Smooth muscle cell (in vitro differentiated cells): Measurements from ENCODE around the gene FOXK1. TPM values are rescaled to one million over a fixed set of nuclear protein-coding genes. Genes with fewer than 3 reads are reported as not detected.

Source experiments
- DNase-seq: peaks from one replicate; lab custom pipeline; 2025; ENCODE audit not compliant: unreplicated experiment; lab: John Stamatoyannopoulos, UW
- H2AFZ ChIP-seq: fragments of 200-600 bp; sonication (generic); 2 replicates; pipeline ENCODE4 v1.6.0; 2016; ENCODE audit warnings: antibody characterized with exemption, low read depth, mild to moderate bottlenecking
- H3F3A ChIP-seq: fragments of 200-600 bp; sonication (generic); 2 replicates; pipeline ENCODE4 v1.6.0; 2017; ENCODE audit warnings: antibody characterized with exemption, low read depth
- H3K27ac ChIP-seq: fragments of 200-600 bp; sonication (generic); 2 replicates; pipeline ENCODE4 v1.5.1; 2016; ENCODE audit warnings: low read depth, mild to moderate bottlenecking
- H3K27me3 ChIP-seq: fragments of 200-600 bp; sonication (generic); 2 replicates; pipeline ENCODE4 v1.6.1; 2016; ENCODE audit warnings: low read depth, mild to moderate bottlenecking
- H3K36me3 ChIP-seq: fragments of 200-600 bp; sonication (generic); 2 replicates; pipeline ENCODE4 v1.5.1; 2016; ENCODE audit warnings: low read depth
- H3K4me1 ChIP-seq: fragments of 200-600 bp; sonication (generic); 2 replicates; pipeline ENCODE4 v1.5.1; 2016; ENCODE audit warnings: low read depth
- H3K4me2 ChIP-seq: fragments of 200-600 bp; sonication (generic); 2 replicates; pipeline ENCODE4 v1.6.0; 2016; ENCODE audit warnings: mild to moderate bottlenecking
- H3K4me3 ChIP-seq: fragments of 200-600 bp; sonication (generic); 2 replicates; pipeline ENCODE4 v1.5.1; 2016; ENCODE audit warnings: mild to moderate bottlenecking
- H3K79me2 ChIP-seq: fragments of 200-600 bp; sonication (generic); 2 replicates; pipeline ENCODE4 v1.6.0; 2016; ENCODE audit warnings: low read depth, mild to moderate bottlenecking
- H3K9ac ChIP-seq: fragments of 200-600 bp; sonication (generic); 2 replicates; pipeline ENCODE4 v1.6.0; 2016; ENCODE audit warnings: low read depth
- H3K9me3 ChIP-seq: fragments of 200-600 bp; sonication (generic); replicated peaks from 2 replicates; pipeline ENCODE4 v1.5.1; 2016; ENCODE audit warnings: low read depth
- H4K20me1 ChIP-seq: fragments of 200-600 bp; sonication (generic); 2 replicates; pipeline ENCODE4 v1.6.0; 2016; ENCODE audit warnings: low read depth
- CTCF ChIP-seq: fragments of 200-600 bp; sonication (generic); IDR thresholded peaks from 2 replicates; pipeline ENCODE4 v1.5.1; 2017; ENCODE audit warnings: borderline replicate concordance, mild to moderate bottlenecking, antibody characterized with exemption; ENCODE audit not compliant: insufficient read depth, poor library complexity, severe bottlenecking
- WGBS: methylation state at CpG from one replicate; pipeline ENCODE4 v1.1.7; 2016; ENCODE audit warnings: low lambda C conversion rate; 5-methylcytosine and 5-hydroxymethylcytosine counted together
- polyA plus RNA-seq: library from polyadenylated mRNA; unstranded; fragments of >200 nt; fragmentation: Nextera tagmentation; extraction: Ambion mirVana; gene quantifications from 2 replicates; pipeline ENCODE4 v1.2.1, GENCODE V29; 2016
- total RNA-seq: library from RNA; depleted of rRNA; stranded (reverse); fragments of >200 nt; gene quantifications from 2 replicates; pipeline ENCODE4 v1.2.3, GENCODE V29; 2014

FOXK1 gene
- total and polyA plus RNA-seq, 2 experiments from 2014 or later = 6.0 to 11.6 TPM

DNA sequence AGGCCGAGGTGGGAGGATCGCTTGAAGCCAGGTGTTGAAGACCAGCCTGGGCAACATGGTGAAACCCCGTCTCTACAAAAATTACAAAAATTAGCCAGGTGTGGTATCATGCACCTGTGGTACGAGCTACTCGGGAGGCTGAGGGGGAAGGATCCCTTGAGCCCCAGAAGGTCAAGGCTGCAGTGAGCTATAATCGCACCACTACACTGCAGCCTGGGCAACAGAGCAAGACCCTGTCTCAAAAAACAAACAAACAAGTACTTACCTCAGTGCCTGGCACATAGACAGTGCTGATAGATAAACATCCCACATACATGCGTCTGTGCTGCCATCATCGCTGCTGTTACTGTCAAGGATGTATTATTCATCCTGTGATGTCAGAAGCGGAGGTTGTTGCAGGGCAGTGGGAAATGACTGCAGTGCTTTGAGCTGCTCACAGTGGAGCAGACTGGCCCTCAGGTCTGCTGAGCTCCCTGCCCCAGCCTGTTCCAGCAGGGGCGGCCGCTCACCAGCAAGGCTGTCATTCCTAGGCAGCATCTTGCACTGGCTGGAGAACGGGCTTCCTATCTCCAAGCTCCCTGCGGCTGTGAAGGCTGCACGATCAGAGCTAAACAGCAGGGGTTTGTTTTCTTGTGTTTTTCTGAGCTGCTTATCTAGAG lies 18.6 kb downstream of the FOXK1 start:
- H3K4me3 ChIP-seq = no peak overlapping the region
- TF ChIP-seq CTCF = no peak
- H3K27me3 ChIP-seq = no peaks in the 10 kb centered on the region
- H3K4me1 ChIP-seq = no peaks in the 10 kb centered on the region
- no peaks in the 10 kb centered on the region for H3K36me3 ChIP-seq
- no peaks in the 10 kb centered on the region for H3F3A ChIP-seq
- H4K20me1 ChIP-seq = peaks cover 93% of the 10 kb centered on the region
- H3K79me2 ChIP-seq = peaks cover 95% of the 10 kb centered on the region
- peak overlapping the region; percentile 25 for H3K4me2 ChIP-seq
- WGBS = 53% methylated on average over 14 of the region's 14 CpGs
- no peak overlapping the region for H2AFZ ChIP-seq
- H3K9ac ChIP-seq = no peak overlapping the region
- H3K27ac ChIP-seq = peak overlapping the region; percentile 74
- no peaks in the 10 kb centered on the region for H3K9me3 ChIP-seq
- DNase-seq = no peak

DNA sequence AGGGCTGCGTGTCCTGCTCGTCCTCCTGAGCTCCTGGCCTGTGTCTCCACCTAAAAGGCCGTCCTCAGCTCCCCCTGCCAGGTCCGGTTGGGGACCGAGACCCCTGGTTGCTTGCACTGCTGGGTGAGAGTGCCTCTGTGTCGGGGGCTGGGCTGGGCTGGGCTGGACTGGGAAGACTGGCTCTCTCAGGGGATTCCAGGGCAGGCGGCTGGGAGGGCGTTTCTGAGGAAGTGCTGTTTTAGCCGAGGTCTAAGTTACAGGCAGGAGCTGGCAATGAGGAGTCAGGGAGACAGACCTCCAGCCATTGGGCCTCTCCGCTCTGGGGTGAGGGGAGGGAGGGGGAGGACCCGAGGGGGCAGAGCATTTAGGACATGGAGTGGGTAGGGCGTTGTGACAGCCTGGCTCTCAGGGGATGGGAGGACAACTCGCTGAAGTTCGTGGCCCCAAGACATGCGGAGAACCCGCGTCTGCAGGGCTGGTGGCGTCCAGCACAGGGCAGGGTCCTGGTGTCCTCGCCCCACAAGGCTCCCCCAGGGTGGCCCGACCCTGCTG lies 20.9 kb downstream of the FOXK1 start:
- Histone ChIP-seq H3K9ac (no peak overlapping the region), H4K20me1 (peaks cover 90% of the 10 kb centered on the region), H3F3A (no peaks in the 10 kb centered on the region), H3K4me3 (no peak overlapping the region), H3K4me2 (no peak overlapping the region), H2AFZ (no peak overlapping the region), H3K36me3 (no peaks in the 10 kb centered on the region), H3K79me2 (peaks cover 94% of the 10 kb centered on the region), H3K9me3 (no peaks in the 10 kb centered on the region), H3K4me1 (peaks cover 20% of the 10 kb centered on the region), H3K27ac (peak overlapping the region; percentile 12), H3K27me3 (no peaks in the 10 kb centered on the region)
- DNase-seq = no peak
- WGBS = 57% methylated on average over 18 of the region's 20 CpGs
- no peak for TF ChIP-seq CTCF

GRCh38 chr7:4703532-4703931 lies 21.4 kb downstream of the FOXK1 start:
- no peak for DNase-seq
- Histone ChIP-seq H3K9me3 (no peaks in the 10 kb centered on the region), H3K9ac (no peak overlapping the region), H3F3A (no peaks in the 10 kb centered on the region), H3K36me3 (no peaks in the 10 kb centered on the region), H3K27me3 (no peaks in the 10 kb centered on the region), H2AFZ (no peak overlapping the region), H4K20me1 (peaks cover 90% of the 10 kb centered on the region), H3K27ac (peak overlapping the region; percentile 12), H3K79me2 (peaks cover 94% of the 10 kb centered on the region), H3K4me3 (no peak overlapping the region), H3K4me1 (peaks cover 24% of the 10 kb centered on the region), H3K4me2 (no peak overlapping the region)
- 95% methylated on average over 9 of the region's 9 CpGs for WGBS
- no peak for TF ChIP-seq CTCF
